Uterus (tissue), 4 donors: ENCODE measurements around the gene C3orf80. TPM values are rescaled to one million over a fixed set of nuclear protein-coding genes. Genes with fewer than 3 reads are reported as not detected.

Experiments used
- DNase-seq, 2 donors: peaks; one replicate each; pipeline ENCODE4 v3.0.0-alpha.2; 2019 to 2020
- H3K27ac ChIP-seq, 2 donors: fragments of 200-600 bp; sonication (generic); 1 replicate in 1 of 2; 2 replicates in 1 of 2; pipeline ENCODE4 v1.5.1; 2016 to 2018
- H3K27me3 ChIP-seq, 2 donors: fragments of 200-600 bp; sonication (generic); one replicate each; pipeline ENCODE4 v1.5.1; 2018 to 2019; ENCODE audit warnings: control low read depth in 1 of 2
- H3K36me3 ChIP-seq, 2 donors: fragments of 200-600 bp; sonication (generic); one replicate each; pipeline ENCODE4 v1.5.1; 2019; ENCODE audit warnings: control low read depth in 1 of 2
- H3K4me1 ChIP-seq, 2 donors: fragments of 200-600 bp; sonication (generic); one replicate each; pipeline ENCODE4 v1.5.1; 2018 to 2019; ENCODE audit warnings: control low read depth in 1 of 2
- H3K4me3 ChIP-seq, 2 donors: fragments of 200-600 bp; sonication (generic); 1 replicate in 1 of 2; 2 replicates in 1 of 2; pipeline ENCODE4 v1.5.1; 2018 to 2019; ENCODE audit warnings: mild to moderate bottlenecking in 1 of 2
- H3K9me3 ChIP-seq, 2 donors: fragments of 200-600 bp; sonication (generic); one replicate each; pipeline ENCODE4 v1.5.1; 2019; ENCODE audit warnings: control low read depth in 1 of 2
- POLR2A ChIP-seq, 2 donors: fragments of 450-650 bp; IDR thresholded peaks; one replicate each; pipeline ENCODE4 v1.6.1; 2016; ENCODE audit warnings: antibody characterized with exemption in 2 of 2, mild to moderate bottlenecking in 1 of 2, moderate library complexity in 1 of 2
- intact Hi-C: fragments of 100-400 bp; cut with DNase I; formaldehyde crosslinking; loops from one replicate; pipeline ENCODE4 v1.15.1; 2023; ENCODE audit warnings: low total_unique reads
- total RNA-seq, 4 donors: library from RNA; depleted of rRNA in 3 of 4; stranded (reverse); fragments of >200 nt in 3 of 4; gene quantifications; one replicate each; pipeline versions ENCODE4 v1.1.0 to v1.2.4, GENCODE V29; 2014 to 2023
- TF ChIP-seq, protein P1 (sequence below), 4 experiments: fragments of 200-600 bp in 2 of 4; fragments of 450-650 bp in 2 of 4; sonication (generic) in 2 of 4; IDR thresholded peaks; one replicate each; pipeline ENCODE4 v1.5.1; 2016 to 2019; ENCODE audit warnings: antibody characterized with exemption in 4 of 4, mild to moderate bottlenecking in 2 of 4, moderate library complexity in 1 of 4
- donor health status: DM: yes; HTN: yes; CAD: no.

The C3orf80 gene
- total RNA-seq, 4 donors from 2014 or later, result 1.2 TPM; not detected in 3

GRCh38 chr3:160193644-160194192 lies 31.5 kb upstream of the C3orf80 start:
- no peak overlapping the region for H3K27ac ChIP-seq
- H3K4me1 ChIP-seq, result no peaks in the 10 kb centered on the region
- no peaks in the 10 kb centered on the region for H3K9me3 ChIP-seq
- no peaks in the 10 kb centered on the region for H3K27me3 ChIP-seq
- DNase-seq, result no peak
- TF ChIP-seq POLR2A (IDR thresholded peaks at IDR 0.05), result no peak
- TF ChIP-seq, protein P1, sequence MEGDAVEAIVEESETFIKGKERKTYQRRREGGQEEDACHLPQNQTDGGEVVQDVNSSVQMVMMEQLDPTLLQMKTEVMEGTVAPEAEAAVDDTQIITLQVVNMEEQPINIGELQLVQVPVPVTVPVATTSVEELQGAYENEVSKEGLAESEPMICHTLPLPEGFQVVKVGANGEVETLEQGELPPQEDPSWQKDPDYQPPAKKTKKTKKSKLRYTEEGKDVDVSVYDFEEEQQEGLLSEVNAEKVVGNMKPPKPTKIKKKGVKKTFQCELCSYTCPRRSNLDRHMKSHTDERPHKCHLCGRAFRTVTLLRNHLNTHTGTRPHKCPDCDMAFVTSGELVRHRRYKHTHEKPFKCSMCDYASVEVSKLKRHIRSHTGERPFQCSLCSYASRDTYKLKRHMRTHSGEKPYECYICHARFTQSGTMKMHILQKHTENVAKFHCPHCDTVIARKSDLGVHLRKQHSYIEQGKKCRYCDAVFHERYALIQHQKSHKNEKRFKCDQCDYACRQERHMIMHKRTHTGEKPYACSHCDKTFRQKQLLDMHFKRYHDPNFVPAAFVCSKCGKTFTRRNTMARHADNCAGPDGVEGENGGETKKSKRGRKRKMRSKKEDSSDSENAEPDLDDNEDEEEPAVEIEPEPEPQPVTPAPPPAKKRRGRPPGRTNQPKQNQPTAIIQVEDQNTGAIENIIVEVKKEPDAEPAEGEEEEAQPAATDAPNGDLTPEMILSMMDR (IDR thresholded peaks at IDR 0.05), result no peak
- intact Hi-C loops, result no loop called here
- no peaks in the 10 kb centered on the region for H3K36me3 ChIP-seq
- no peak overlapping the region for H3K4me3 ChIP-seq

DNA sequence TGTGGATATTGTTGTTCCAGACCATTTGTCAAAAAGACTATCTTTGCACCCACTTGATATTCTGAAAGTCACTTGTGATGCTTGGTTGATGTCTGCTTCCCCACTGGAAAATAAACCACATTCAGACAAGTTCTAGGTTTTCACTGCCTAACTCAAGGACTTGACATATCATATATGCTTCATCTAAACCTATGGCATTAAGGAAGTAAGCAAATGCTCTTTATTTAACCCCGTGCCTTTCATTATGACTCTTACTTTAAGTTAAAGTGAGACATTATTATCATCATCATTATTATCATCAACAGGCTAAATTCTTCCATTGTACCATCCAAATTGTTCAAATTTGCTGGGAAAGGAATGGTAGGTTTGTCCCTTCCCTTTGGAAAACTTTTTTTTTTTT lies 30.8 kb upstream of the C3orf80 start:
- DNase-seq, result no peak
- Histone ChIP-seq H3K9me3 (no peaks in the 10 kb centered on the region), H3K36me3 (no peaks in the 10 kb centered on the region), H3K27me3 (no peaks in the 10 kb centered on the region), H3K27ac (no peak overlapping the region), H3K4me3 (no peak overlapping the region), H3K4me1 (no peaks in the 10 kb centered on the region)
- TF ChIP-seq, protein P1 (IDR thresholded peaks at IDR 0.05), result no peak
- TF ChIP-seq POLR2A (IDR thresholded peaks at IDR 0.05), result no peak
- intact Hi-C loops, result no loop called here

DNA sequence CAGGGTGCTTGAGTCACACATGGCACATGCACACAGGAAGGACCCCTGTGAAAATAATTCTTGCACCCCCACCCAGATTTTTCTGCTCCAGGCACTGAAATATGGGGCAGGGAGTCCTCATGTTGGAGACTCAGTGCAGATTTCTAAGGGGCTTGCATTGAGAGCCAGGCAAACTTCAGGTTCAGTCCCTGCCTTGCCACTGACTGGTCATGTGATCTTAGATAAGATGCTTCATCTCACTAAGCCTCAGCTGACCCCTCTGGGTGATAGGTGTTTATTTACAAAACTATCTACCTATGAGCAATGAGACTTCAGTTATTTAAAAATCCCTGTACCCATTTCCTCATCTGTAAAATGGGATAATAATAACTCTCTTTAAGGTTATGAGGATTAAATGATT lies 30.1 kb upstream of the C3orf80 start:
- no peak overlapping the region for H3K4me3 ChIP-seq
- H3K36me3 ChIP-seq, result no peaks in the 10 kb centered on the region
- TF ChIP-seq, protein P1 (IDR thresholded peaks at IDR 0.05), result no peak
- no peak for TF ChIP-seq POLR2A (IDR thresholded peaks at IDR 0.05)
- intact Hi-C loops, result no loop called here
- no peaks in the 10 kb centered on the region for H3K9me3 ChIP-seq
- H3K4me1 ChIP-seq, result no peaks in the 10 kb centered on the region
- H3K27ac ChIP-seq, result no peak overlapping the region
- no peaks in the 10 kb centered on the region for H3K27me3 ChIP-seq
- DNase-seq, result no peak

- no peak for TF ChIP-seq POLR2A (IDR thresholded peaks at IDR 0.05)
- TF ChIP-seq, protein P1 (IDR thresholded peaks at IDR 0.05), result no peak
- Histone ChIP-seq H3K36me3 (no peaks in the 10 kb centered on the region), H3K4me3 (no peak overlapping the region), H3K27ac (no peak overlapping the region), H3K9me3 (no peaks in the 10 kb centered on the region), H3K4me1 (no peaks in the 10 kb centered on the region), H3K27me3 (no peaks in the 10 kb centered on the region)
- intact Hi-C loops, result no loop called here
- no peak for DNase-seq
Observed at GRCh38 chr3:160196511-160197104, 28.6 kb upstream of the C3orf80 start.

DNA sequence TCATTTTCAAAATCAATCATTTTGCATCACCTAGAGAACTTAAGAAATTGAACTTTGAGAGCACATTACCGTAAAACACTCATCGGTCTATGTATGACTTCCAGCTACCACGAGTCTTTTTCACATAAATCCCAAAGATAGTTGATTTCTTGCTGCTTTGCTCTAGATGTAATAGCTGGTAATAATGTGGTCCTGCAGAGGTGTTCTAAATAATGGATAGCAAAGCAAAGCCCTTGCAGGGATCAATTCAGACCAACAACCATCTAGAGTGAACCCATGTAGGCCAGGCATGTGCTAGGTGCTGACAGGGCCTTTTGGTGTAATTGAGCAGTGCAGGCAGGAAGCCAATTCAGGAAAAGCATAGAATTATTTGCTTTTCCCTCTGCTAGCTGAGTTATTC lies 26.1 kb upstream of the C3orf80 start:
- Histone ChIP-seq H3K4me1 (no peaks in the 10 kb centered on the region), H3K27ac (no peak overlapping the region), H3K9me3 (no peaks in the 10 kb centered on the region), H3K27me3 (no peaks in the 10 kb centered on the region), H3K4me3 (no peak overlapping the region), H3K36me3 (no peaks in the 10 kb centered on the region)
- DNase-seq, result no peak
- no peak for TF ChIP-seq POLR2A (IDR thresholded peaks at IDR 0.05)
- TF ChIP-seq, protein P1 (IDR thresholded peaks at IDR 0.05), result no peak
- intact Hi-C loops, result no loop called here
